ENCODE results near the gene TP53I11. TPM values are rescaled to one million over a fixed set of nuclear protein-coding genes. Genes with fewer than 3 reads are reported as not detected.

TP53I11 gene
- total and polyA plus RNA-seq, 2 donors (not counting 3 experiments of a cell fraction or from before 2014, with no cell fraction given): 31.5 to 79.4 TPM

DNA sequence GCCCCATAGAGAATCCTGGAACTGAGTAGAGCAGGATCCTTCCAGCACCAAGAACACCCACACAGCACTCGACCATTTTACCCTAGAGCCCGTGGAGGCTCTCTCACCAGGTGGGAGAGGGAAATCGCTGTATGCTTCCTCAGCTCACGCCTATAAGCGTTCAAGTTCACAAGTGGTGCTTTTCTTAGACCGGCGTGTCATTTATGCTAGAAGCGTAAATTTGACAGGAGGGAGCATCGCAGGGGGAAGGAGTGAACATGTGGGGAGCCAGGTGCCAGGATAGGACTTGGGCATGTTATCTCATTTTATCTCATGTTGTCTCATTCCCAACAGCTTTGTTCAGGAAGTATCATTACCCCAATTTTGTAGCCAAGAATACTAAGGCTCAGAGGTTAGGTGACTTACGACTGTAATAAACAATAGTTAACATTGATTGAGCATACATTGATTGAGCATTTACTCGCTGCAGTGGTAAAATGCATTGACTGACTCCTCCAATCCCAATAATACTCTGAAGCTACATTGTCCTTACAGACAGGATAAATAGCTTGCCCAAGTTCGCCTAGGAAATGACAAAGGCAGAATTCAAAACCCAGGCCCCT is 19.1 kb upstream of the TP53I11 start:
- no peak for FAIRE-seq
- CTCF ChIA-PET: interaction anchor here (1.0 to 2.0 kb wide), 3 partner anchors 15 to 43 kb away, joined by 3 to 6 read pairs (median 3); no protein-coding TSS in a partner anchor

More for the DNA sequence above, 19.1 kb upstream of the TP53I11 start:
- intact Hi-C loops (cut with micrococcal nuclease) (no loop called here), dilution Hi-C loops (cut with MboI; ENCODE audit: extremely low pct_ligation_motif_present, low sequenced_read_pairs) (no loop called here)
- POLR2A ChIA-PET: no interaction called here
- H3K27ac ChIP-seq (ENCODE audit: insufficient read depth, low read depth, low read length): no peak overlapping the region
- no peak overlapping the region for H3K4me2 ChIP-seq (ENCODE audit: insufficient read depth, low read length)
- BruUV-seq (replicated peaks): no TSS peak
- H3K9me1 ChIP-seq (replicated peaks; ENCODE audit: control insufficient read depth, extremely low read depth, insufficient read depth, low read length): no peaks in the 10 kb centered on the region
- H3K27me3 ChIP-seq (ENCODE audit: control insufficient read depth in 2 of 2, insufficient read depth in 2 of 2, low read length in 2 of 2): peaks cover 0 to 3% of the 10 kb centered on the region in 2 experiments
- H3K79me2 ChIP-seq (ENCODE audit: control insufficient read depth, insufficient read depth, low read length): no peaks in the 10 kb centered on the region
- H4K20me1 ChIP-seq (replicated peaks; ENCODE audit: control insufficient read depth, extremely low read depth, insufficient read depth, low read length): no peaks in the 10 kb centered on the region
- H3K9me3 ChIP-seq (replicated peaks; ENCODE audit: control insufficient read depth, insufficient read depth, low read length): no peaks in the 10 kb centered on the region
- DNase-seq (ENCODE audit: low read depth, low spot score): no peak
- no peak overlapping the region for H3K9ac ChIP-seq (replicated peaks; ENCODE audit: extremely low read depth, insufficient read depth, low read length)
- no peaks in the 10 kb centered on the region for H3K4me1 ChIP-seq (ENCODE audit: control insufficient read depth, extremely low read depth, insufficient read depth, low read length)
- H3K4me3 ChIP-seq (replicated peaks in 1 of 3; ENCODE audit: insufficient read depth in 1 of 3, low read depth in 1 of 3, low read length in 3 of 3): no peak overlapping the region
- no peak overlapping the region for H2AFZ ChIP-seq (ENCODE audit: low read depth, low read length)
- TF ChIP-seq FOS (IDR thresholded peaks at IDR 0.05; ENCODE audit: borderline replicate concordance, insufficient read depth, low read length): no peak
- no peak for TF ChIP-seq EZH2 (IDR thresholded peaks at IDR 0.05; ENCODE audit: borderline replicate concordance, low read depth, low read length, severe bottlenecking)
- TF ChIP-seq, protein P1, sequence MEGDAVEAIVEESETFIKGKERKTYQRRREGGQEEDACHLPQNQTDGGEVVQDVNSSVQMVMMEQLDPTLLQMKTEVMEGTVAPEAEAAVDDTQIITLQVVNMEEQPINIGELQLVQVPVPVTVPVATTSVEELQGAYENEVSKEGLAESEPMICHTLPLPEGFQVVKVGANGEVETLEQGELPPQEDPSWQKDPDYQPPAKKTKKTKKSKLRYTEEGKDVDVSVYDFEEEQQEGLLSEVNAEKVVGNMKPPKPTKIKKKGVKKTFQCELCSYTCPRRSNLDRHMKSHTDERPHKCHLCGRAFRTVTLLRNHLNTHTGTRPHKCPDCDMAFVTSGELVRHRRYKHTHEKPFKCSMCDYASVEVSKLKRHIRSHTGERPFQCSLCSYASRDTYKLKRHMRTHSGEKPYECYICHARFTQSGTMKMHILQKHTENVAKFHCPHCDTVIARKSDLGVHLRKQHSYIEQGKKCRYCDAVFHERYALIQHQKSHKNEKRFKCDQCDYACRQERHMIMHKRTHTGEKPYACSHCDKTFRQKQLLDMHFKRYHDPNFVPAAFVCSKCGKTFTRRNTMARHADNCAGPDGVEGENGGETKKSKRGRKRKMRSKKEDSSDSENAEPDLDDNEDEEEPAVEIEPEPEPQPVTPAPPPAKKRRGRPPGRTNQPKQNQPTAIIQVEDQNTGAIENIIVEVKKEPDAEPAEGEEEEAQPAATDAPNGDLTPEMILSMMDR (IDR thresholded peaks at IDR 0.05; ENCODE audit: extremely low read depth in 1 of 2, insufficient read depth in 1 of 2, low read depth in 1 of 2, low read length in 2 of 2): no peak
- TF ChIP-seq JUN (IDR thresholded peaks at IDR 0.05; ENCODE audit: borderline replicate concordance, insufficient read depth, insufficient read length, low read depth): no peak
- TF ChIP-seq POLR2AphosphoS5 (IDR thresholded peaks at IDR 0.05; ENCODE audit: insufficient read depth, low read depth, low read length): no peak
- TF ChIP-seq GATA2 (IDR thresholded peaks at IDR 0.05; ENCODE audit: insufficient read depth, insufficient read length, low read depth, low read length): no peak
- TF ChIP-seq, protein P2, sequence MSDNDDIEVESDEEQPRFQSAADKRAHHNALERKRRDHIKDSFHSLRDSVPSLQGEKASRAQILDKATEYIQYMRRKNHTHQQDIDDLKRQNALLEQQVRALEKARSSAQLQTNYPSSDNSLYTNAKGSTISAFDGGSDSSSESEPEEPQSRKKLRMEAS (IDR thresholded peaks at IDR 0.05; ENCODE audit: insufficient read depth, insufficient read length): no peak
- TF ChIP-seq POLR2A (IDR thresholded peaks at IDR 0.05; ENCODE audit: low read depth, low read length): no peak
- TF ChIP-seq MYC (IDR thresholded peaks at IDR 0.05; ENCODE audit: low read depth, low read length): no peak
- no peaks in the 10 kb centered on the region for H3K36me3 ChIP-seq (ENCODE audit: control insufficient read depth in 2 of 2, extremely low read depth in 1 of 2, insufficient read depth in 2 of 2, low read length in 2 of 2)

All from endothelial cell of umbilical vein (primary cell).